Prostate gland (tissue), 2 donors: ENCODE data around the gene RANBP3.
A peak's percentile ranks its signal among the peaks of the same experiment; 100 is the strongest.

Experiments used
- POLR2A ChIP-seq: fragments of 450-650 bp; IDR thresholded peaks from one replicate; pipeline ENCODE4 v1.6.1; 2016; ENCODE audit warnings: antibody characterized with exemption, mild to moderate bottlenecking
- TF ChIP-seq, protein P1 (sequence below), 4 experiments: fragments of 200-600 bp in 2 of 4; fragments of 450-650 bp in 2 of 4; sonication (generic) in 2 of 4; IDR thresholded peaks; 1 replicate in 3 of 4; 2 replicates in 1 of 4; pipeline ENCODE4 v1.5.1; 2016 to 2019; ENCODE audit warnings: antibody characterized with exemption in 4 of 4, mild to moderate bottlenecking in 2 of 4, moderate library complexity in 2 of 4

DNA sequence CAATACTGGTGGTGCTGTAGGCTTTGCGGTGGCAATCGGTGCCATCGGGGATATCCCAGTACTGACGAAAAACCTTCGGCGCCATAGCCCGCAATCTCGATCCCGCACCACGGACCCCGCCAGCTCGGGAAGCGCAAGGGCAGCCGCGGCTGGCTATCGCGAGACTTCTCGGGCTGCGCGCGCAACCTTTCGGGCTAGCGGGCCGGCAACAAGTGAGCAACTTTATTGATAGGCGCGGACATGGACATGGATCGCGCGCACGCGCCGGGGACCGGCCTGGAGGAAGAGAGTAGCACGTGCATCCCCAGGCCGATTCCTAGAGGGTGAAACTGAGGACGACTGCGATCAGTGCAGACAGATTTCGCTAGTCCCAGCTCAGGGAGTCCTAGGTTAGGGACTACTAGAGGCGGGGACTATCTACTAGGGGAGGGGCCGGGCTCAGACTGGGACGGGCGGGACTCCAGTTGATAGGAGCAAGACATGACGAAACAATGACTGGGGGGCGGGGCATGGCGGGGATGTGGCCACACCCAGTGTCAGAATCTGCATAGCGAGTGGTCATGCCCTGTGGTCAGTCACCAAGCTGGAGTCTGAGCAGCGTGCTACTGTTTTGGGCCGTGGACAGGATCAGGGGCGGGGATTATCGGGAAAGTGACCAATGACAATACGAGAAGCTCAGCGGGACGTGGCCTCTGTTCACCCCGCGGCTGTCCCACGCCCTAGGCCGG is 74.2 kb downstream of the RANBP3 start, which contains the start of gene NDUFA11:
- TF ChIP-seq, protein P1, sequence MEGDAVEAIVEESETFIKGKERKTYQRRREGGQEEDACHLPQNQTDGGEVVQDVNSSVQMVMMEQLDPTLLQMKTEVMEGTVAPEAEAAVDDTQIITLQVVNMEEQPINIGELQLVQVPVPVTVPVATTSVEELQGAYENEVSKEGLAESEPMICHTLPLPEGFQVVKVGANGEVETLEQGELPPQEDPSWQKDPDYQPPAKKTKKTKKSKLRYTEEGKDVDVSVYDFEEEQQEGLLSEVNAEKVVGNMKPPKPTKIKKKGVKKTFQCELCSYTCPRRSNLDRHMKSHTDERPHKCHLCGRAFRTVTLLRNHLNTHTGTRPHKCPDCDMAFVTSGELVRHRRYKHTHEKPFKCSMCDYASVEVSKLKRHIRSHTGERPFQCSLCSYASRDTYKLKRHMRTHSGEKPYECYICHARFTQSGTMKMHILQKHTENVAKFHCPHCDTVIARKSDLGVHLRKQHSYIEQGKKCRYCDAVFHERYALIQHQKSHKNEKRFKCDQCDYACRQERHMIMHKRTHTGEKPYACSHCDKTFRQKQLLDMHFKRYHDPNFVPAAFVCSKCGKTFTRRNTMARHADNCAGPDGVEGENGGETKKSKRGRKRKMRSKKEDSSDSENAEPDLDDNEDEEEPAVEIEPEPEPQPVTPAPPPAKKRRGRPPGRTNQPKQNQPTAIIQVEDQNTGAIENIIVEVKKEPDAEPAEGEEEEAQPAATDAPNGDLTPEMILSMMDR (IDR thresholded peaks at IDR 0.05) = peak in 2 of 4 experiments; percentile 16 to 30
- peak; percentile 61 for TF ChIP-seq POLR2A
